D341Med (cell line): Measurements from ENCODE around the gene CAPN12.
A peak's percentile ranks its signal among the peaks of the same experiment; 100 is the strongest.
"Not testable (repeated sequence)": the region's sequence is repeated elsewhere in the genome, so short reads cannot be mapped to it uniquely, and the experiment has no call there.

ENCODE experiments used
- DNase-seq: peaks from one replicate; pipeline ENCODE4 v3.0.0; 2012; ENCODE audit warnings: low spot score

CAPN12 gene

DNA sequence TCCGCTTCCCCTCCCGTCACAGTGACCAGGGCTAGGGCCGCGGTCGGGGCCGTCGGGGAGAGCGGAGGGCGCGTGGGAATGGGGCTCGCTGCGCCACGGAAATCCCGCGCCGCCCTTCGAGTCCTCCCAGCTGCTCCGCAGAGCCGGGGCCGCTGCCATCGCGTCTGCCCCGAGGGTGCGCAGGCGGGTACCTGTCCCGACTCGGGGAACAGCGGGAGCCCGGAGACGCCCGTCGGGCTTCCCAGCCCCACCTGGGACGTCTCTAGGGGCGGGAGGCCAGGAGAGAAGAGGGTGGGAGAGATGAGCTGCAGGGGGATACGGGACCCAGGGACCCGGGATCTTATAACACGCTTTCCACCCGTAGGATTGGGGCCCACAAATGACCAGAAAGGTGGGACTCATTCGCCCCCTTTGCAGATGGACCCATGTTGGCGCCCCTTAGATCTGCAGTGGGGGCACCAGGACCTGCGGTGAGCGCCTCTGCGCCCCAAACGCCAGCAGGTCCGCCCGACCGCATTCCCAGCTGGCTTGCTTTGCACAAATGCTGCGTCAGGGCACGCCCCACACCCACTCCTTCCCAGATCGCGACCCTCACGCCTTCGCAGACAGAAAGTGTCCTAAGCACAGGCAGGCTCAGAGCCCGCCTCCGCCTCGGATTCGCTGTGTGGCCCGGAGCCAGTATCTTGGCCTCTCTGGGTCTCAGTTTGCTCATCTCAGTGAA, 26.1 kb upstream of the CAPN12 start:
- not testable (repeated sequence) for DNase-seq

DNA sequence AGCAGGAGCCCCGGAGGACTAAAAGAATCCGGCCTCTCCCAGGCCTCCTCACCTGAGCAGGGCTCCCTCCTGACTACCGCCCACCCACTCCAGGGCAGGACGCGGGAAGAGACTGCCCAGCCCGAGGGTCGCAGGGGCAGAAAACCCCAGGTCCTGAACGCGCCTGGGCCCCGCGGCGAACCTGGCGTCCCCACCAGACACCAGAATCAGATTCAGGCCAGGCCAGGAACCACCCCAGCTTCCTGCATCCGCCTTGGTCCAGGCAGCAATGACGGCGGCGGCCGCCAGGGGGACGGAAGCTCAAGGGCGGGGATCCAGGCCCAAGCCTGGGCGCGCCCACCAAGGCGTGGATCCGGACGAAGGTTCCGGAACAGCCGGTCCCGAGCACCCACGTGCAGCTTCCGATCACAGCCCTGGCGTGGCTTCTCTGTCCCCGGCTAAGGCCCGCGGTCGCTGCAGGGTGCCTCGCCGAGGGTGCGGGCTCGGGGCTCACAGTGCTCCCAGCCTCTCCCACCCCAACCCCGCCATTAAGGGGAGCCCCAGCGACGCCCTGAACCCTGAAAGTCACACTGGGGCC, 25.4 kb upstream of the CAPN12 start:
- peak; percentile 79 for DNase-seq

- no peak for DNase-seq
Measured at GRCh38 chr19:38766276-38767047, 22.2 kb upstream of the CAPN12 start.

DNA sequence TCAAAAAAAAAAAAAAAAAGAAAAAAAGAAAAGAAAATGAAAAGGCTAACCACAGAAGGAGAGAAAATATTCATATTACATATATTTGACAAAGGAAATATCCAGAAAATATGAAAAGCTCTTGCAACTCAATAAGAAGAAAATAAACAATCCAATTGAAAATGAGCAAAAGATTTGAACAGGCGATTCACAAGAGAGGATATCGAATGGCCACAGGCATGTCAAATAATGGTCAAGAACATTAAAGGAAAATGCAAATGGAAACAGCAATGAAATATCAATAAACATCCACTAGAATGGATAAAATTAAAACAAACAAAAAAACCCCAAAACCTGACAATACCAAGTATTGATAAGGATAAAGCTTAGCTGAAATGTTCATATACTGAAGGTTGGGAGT, 20.9 kb upstream of the CAPN12 start:
- no peak for DNase-seq

DNA sequence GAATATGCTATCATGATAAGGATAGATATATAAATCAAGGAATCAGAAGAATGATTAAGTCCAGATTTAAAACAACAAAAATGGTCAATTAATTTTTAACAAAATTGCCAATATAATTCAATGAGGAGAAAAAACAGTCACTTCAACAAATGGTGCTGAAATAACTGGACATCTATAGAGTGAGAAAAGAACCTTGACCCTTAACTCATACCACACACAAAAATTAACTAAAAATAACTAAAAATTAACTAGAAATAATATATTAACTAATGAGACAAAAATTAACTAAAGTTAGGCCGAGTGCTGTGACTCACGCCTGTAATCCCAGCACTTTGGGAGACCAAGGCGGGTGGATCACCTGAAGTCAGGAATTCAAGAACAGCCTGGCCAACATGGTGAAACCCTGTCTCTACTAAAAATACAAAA, 19.5 kb upstream of the CAPN12 start:
- no peak for DNase-seq

DNA sequence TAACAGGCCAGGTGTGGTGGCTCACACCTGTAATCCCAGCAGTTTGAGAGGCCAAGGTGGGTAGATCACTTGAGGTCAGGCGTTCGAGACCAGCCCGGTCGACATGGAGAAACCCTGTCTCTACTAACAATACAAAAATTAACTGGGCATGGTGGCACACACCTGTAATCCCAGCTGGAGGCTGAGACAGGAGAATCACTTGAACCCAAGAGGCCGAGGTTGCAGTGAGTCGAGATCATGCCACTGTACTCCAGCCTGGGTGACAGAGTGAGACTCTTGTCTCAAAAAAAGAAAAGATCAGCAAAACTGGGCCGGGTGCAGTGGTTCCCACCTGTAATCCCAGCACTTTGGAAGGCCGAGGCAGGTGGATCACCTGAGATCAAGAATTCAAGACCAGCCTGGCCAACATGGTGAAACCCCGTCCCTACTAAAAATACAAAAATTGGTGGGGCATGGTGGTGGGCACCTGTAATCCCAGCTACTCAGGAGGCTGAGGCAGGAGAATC, 17.7 kb upstream of the CAPN12 start:
- not testable (repeated sequence) for DNase-seq

- DNase-seq: not testable (repeated sequence)
Measured at GRCh38 chr19:38760805-38761517, 16.7 kb upstream of the CAPN12 start.

GRCh38 chr19:38759590-38760003, 15.3 kb upstream of the CAPN12 start:
- no peak for DNase-seq

DNA sequence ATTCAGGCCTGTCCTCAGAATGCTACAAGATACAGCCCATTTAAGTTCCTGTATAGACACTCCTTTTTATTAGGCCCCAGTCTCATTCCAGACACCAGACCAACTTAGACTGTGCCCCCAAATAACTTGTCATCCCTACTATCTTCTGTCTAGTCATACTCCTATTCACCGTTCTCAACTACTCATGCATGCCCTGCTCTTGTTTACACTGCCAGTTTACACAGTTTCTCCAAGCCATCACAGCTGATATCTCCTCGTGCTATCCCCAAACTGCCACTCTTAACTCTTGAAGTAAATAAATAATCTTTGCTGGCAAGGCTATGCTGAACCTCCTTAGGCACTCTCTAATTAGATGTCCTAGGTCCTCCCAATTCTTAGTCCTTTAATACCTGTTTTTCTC, 9.9 kb upstream of the CAPN12 start:
- DNase-seq: not testable (repeated sequence)

- not testable (repeated sequence) for DNase-seq
Measured at GRCh38 chr19:38753783-38754182, 9.5 kb upstream of the CAPN12 start.

DNA sequence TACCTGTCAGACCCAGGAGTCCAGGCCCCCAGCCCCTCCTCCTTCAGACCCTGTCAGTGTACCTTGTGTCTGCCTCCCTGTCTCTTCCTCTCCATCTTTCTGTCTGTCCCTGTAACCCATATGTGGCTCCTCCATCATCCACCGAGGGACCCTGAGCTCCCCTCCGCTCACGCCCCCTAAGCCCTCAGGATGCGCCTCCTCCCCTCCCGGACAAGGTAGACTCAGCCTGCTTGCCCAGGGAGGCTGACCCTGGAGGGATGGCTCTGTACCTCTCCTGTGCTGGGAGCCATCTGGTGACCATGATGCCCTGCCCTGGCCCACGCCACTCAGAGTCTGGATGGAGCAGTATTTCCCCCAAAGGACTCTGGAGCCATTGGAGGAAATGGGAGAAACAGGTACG, 1.0 kb upstream of the CAPN12 start:
- DNase-seq: peak; percentile 25

DNA sequence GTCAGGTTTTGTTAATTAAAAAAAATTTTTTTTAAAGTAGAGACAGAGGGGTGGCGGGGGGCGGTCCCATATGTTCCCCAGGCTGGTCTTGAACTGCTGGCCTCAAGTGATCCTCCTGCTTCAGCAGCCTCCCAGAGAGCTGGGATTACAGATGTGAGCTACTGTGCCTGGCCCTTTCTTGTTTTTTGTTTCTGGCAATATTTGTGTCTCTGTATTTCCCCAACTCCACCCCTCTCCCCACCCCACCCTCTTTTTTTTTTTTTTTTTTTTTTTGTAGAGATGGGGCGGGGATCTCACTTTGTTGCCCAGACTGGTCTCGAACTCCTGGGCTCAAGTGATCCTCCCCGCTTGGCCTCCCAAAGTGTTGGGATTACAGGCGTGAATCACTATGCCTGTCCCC, 600 bp upstream of the CAPN12 start:
- DNase-seq: no peak

GRCh38 chr19:38743394-38744297, 628 bp downstream of the CAPN12 start:
- DNase-seq: no peak

DNA sequence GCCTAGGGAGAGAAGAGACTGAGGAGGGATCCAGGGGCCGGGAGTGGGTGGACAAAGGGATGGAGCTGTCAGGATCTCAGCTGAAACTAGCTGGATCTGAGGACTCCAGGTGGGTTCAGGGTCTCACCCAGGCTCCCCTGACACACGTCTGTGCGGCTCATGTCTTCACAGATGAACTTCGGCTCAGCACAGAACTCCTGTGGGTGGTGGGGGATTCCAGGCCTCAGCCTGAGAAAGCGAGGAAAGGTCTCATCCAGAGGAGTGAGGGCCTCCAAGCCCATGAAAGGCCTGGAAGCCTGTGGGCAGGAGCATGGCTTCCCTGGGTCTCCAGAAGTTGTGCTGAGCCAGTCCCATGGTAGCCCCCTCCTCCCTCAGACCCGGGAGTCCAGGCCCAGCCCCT, 1.4 kb downstream of the CAPN12 start:
- DNase-seq: peak; percentile 19

GRCh38 chr19:38742296-38742695, 2.0 kb downstream of the CAPN12 start:
- no peak for DNase-seq

- peak; percentile 16 for DNase-seq
Measured at GRCh38 chr19:38741670-38742069, 2.6 kb downstream of the CAPN12 start.

- DNase-seq: no peak
Measured at GRCh38 chr19:38740932-38741331, 3.3 kb downstream of the CAPN12 start.

DNA sequence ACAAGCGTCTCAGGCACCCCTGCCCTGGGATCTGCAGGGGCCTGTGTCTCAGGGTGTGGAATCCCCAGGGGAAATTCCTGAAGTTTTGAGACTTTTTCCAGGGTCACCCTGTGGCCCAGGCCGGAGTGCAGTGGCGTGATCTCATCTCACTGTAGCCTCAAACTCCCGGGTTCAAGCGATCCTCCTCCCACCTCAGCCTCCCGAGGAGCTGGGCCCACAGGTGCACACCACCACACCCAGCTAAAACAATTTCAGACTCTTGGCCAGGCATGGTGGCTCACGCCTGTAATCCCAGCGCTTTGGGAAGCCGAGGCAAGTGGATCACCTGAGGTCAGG, 4.0 kb downstream of the CAPN12 start:
- DNase-seq: no peak

DNA sequence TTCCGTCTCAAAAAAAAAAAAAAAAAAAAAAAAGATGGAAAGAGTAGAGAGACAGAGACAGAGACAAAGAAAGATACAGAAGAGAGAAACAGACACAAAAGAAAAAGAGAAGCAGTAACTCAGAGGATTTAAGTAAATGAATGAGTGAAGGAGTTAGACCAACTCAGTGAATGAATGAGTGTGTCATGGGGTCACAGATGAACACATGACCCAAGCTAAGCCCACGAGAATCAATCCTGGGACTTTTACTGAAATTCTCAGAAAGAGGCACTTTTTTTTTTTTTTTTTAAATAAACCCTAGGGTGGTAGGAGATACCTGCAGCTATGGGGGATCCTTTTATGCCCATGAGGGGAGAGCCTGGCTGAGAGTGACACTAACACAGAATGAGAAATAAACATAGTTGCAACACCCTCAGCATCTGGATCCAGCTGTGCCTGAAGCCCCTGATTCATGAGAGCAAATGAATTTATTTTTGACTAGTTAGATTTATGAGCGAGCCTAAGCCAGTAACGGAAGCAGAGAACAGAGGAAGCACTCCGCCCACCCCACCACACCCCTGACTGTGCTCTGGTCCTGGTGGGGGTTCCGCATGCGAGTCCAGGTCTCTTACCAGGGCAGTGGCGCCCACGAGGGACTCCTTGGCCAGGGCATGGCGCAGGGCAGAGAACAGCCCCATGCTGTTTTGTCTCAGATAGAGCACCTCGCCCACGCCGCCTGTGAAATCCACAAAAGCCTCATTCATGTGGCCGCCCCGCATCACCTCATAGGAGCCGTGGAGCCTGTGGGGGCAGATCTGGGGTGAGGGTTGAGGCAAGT, 4.6 kb downstream of the CAPN12 start:
- peak; percentile 24 for DNase-seq

- DNase-seq: no peak
Measured at GRCh38 chr19:38737921-38738737, 6.1 kb downstream of the CAPN12 start.
